Measurements from ENCODE around the gene PIK3C2G.

PIK3C2G gene

GRCh38 chr12:18296201-18296908 lies 35.0 kb downstream of the PIK3C2G start:
- no peaks in the 10 kb centered on the region for H3K9me3 ChIP-seq (ENCODE audit: control insufficient read depth, low read length)
- H3K4me1 ChIP-seq (ENCODE audit: control insufficient read depth, insufficient read depth, low read length): no peaks in the 10 kb centered on the region
- WGBS, 2 experiments: 78 to 100% methylated on average over 3 to 5 of the region's 6 CpGs
- H3K27me3 ChIP-seq (ENCODE audit: control insufficient read depth, insufficient read depth, low read length, poor library complexity, severe bottlenecking): no peaks in the 10 kb centered on the region
- H3K27ac ChIP-seq (ENCODE audit: insufficient read depth, low read depth, low read length, poor library complexity, severe bottlenecking): no peak overlapping the region
- H3K4me3 ChIP-seq (ENCODE audit: insufficient read depth, low read depth, low read length): no peak overlapping the region
- no peaks in the 10 kb centered on the region for H3K36me3 ChIP-seq (ENCODE audit: control insufficient read depth, insufficient read depth, low read length)

- Histone ChIP-seq H3K27me3 (ENCODE audit: control insufficient read depth, insufficient read depth, low read length, poor library complexity, severe bottlenecking) (no peaks in the 10 kb centered on the region), H3K4me3 (ENCODE audit: insufficient read depth, low read depth, low read length) (no peak overlapping the region), H3K4me1 (ENCODE audit: control insufficient read depth, insufficient read depth, low read length) (no peaks in the 10 kb centered on the region), H3K27ac (ENCODE audit: insufficient read depth, low read depth, low read length, poor library complexity, severe bottlenecking) (no peak overlapping the region), H3K9me3 (ENCODE audit: control insufficient read depth, low read length) (no peaks in the 10 kb centered on the region), H3K36me3 (ENCODE audit: control insufficient read depth, insufficient read depth, low read length) (no peaks in the 10 kb centered on the region)
- 88 to 96% methylated on average over 2 of the region's 3 CpGs for WGBS, 2 experiments
Observed at GRCh38 chr12:18296909-18297280, 35.6 kb downstream of the PIK3C2G start.

GRCh38 chr12:18297902-18298301 lies 36.6 kb downstream of the PIK3C2G start:
- no CpG with 5 or more reads among the region's 1 CpG for WGBS, 2 experiments
- Histone ChIP-seq H3K36me3 (ENCODE audit: control insufficient read depth, insufficient read depth, low read length) (no peaks in the 10 kb centered on the region), H3K4me1 (ENCODE audit: control insufficient read depth, insufficient read depth, low read length) (no peaks in the 10 kb centered on the region), H3K27ac (ENCODE audit: insufficient read depth, low read depth, low read length, poor library complexity, severe bottlenecking) (no peak overlapping the region), H3K27me3 (ENCODE audit: control insufficient read depth, insufficient read depth, low read length, poor library complexity, severe bottlenecking) (no peaks in the 10 kb centered on the region), H3K4me3 (ENCODE audit: insufficient read depth, low read depth, low read length) (no peak overlapping the region), H3K9me3 (ENCODE audit: control insufficient read depth, low read length) (no peaks in the 10 kb centered on the region)

GRCh38 chr12:18302809-18303430 lies 41.6 kb downstream of the PIK3C2G start:
- Histone ChIP-seq H3K4me3 (ENCODE audit: insufficient read depth, low read depth, low read length) (no peak overlapping the region), H3K27ac (ENCODE audit: insufficient read depth, low read depth, low read length, poor library complexity, severe bottlenecking) (no peak overlapping the region), H3K9me3 (ENCODE audit: control insufficient read depth, low read length) (no peaks in the 10 kb centered on the region), H3K4me1 (ENCODE audit: control insufficient read depth, insufficient read depth, low read length) (no peaks in the 10 kb centered on the region), H3K36me3 (ENCODE audit: control insufficient read depth, insufficient read depth, low read length) (no peaks in the 10 kb centered on the region), H3K27me3 (ENCODE audit: control insufficient read depth, insufficient read depth, low read length, poor library complexity, severe bottlenecking) (no peaks in the 10 kb centered on the region)
- WGBS, 2 experiments: 93 to 95% methylated on average over 5 of the region's 5 CpGs

DNA sequence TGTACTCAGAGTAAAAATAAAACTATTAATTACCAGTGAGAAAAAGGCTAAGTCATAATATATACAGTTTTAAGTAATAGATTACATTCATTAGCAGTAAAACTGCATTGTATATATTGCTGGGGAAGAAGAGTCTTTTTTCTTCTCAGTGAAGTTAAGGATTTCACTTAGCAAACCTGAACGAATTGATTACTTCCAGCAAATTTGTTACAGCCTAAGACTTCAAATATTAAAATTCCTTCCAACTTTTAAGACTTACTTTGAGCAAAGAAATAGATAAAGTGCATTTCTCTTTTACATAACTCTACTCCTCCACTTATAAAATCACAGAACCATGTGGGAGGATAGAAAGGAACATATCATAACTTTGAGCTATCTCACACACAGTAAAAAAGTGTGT lies 43.3 kb downstream of the PIK3C2G start:
- no peak overlapping the region for H3K27ac ChIP-seq (ENCODE audit: insufficient read depth, low read depth, low read length, poor library complexity, severe bottlenecking)
- no peaks in the 10 kb centered on the region for H3K27me3 ChIP-seq (ENCODE audit: control insufficient read depth, insufficient read depth, low read length, poor library complexity, severe bottlenecking)
- H3K4me3 ChIP-seq (ENCODE audit: insufficient read depth, low read depth, low read length): no peak overlapping the region
- 40 to 91% methylated on average over 1 of the region's 1 CpG for WGBS, 2 experiments
- H3K36me3 ChIP-seq (ENCODE audit: control insufficient read depth, insufficient read depth, low read length): no peaks in the 10 kb centered on the region
- no peaks in the 10 kb centered on the region for H3K9me3 ChIP-seq (ENCODE audit: control insufficient read depth, low read length)
- H3K4me1 ChIP-seq (ENCODE audit: control insufficient read depth, insufficient read depth, low read length): no peaks in the 10 kb centered on the region

GRCh38 chr12:18306311-18306710 lies 45.0 kb downstream of the PIK3C2G start:
- no peaks in the 10 kb centered on the region for H3K27me3 ChIP-seq (ENCODE audit: control insufficient read depth, insufficient read depth, low read length, poor library complexity, severe bottlenecking)
- no peaks in the 10 kb centered on the region for H3K9me3 ChIP-seq (ENCODE audit: control insufficient read depth, low read length)
- no peaks in the 10 kb centered on the region for H3K4me1 ChIP-seq (ENCODE audit: control insufficient read depth, insufficient read depth, low read length)
- 70 to 95% methylated on average over 1 of the region's 1 CpG for WGBS, 2 experiments
- no peak overlapping the region for H3K27ac ChIP-seq (ENCODE audit: insufficient read depth, low read depth, low read length, poor library complexity, severe bottlenecking)
- no peak overlapping the region for H3K4me3 ChIP-seq (ENCODE audit: insufficient read depth, low read depth, low read length)
- no peaks in the 10 kb centered on the region for H3K36me3 ChIP-seq (ENCODE audit: control insufficient read depth, insufficient read depth, low read length)

- no peaks in the 10 kb centered on the region for H3K9me3 ChIP-seq (ENCODE audit: control insufficient read depth, low read length)
- H3K27ac ChIP-seq (ENCODE audit: insufficient read depth, low read depth, low read length, poor library complexity, severe bottlenecking): no peak overlapping the region
- WGBS, 2 experiments: 84 to 87% methylated on average over 2 of the region's 2 CpGs
- no peaks in the 10 kb centered on the region for H3K27me3 ChIP-seq (ENCODE audit: control insufficient read depth, insufficient read depth, low read length, poor library complexity, severe bottlenecking)
- no peaks in the 10 kb centered on the region for H3K4me1 ChIP-seq (ENCODE audit: control insufficient read depth, insufficient read depth, low read length)
- H3K36me3 ChIP-seq (ENCODE audit: control insufficient read depth, insufficient read depth, low read length): no peaks in the 10 kb centered on the region
- no peak overlapping the region for H3K4me3 ChIP-seq (ENCODE audit: insufficient read depth, low read depth, low read length)
Observed at GRCh38 chr12:18313306-18313705, 52.0 kb downstream of the PIK3C2G start.

GRCh38 chr12:18320036-18320617 lies 58.8 kb downstream of the PIK3C2G start:
- Histone ChIP-seq H3K27ac (ENCODE audit: insufficient read depth, low read depth, low read length, poor library complexity, severe bottlenecking) (no peak overlapping the region), H3K27me3 (ENCODE audit: control insufficient read depth, insufficient read depth, low read length, poor library complexity, severe bottlenecking) (no peaks in the 10 kb centered on the region), H3K36me3 (ENCODE audit: control insufficient read depth, insufficient read depth, low read length) (no peaks in the 10 kb centered on the region), H3K4me1 (ENCODE audit: control insufficient read depth, insufficient read depth, low read length) (no peaks in the 10 kb centered on the region), H3K9me3 (ENCODE audit: control insufficient read depth, low read length) (no peaks in the 10 kb centered on the region), H3K4me3 (ENCODE audit: insufficient read depth, low read depth, low read length) (no peak overlapping the region)
- WGBS, 2 experiments: 60 to 65% methylated on average over 5 to 6 of the region's 6 CpGs

- Histone ChIP-seq H3K9me3 (ENCODE audit: control insufficient read depth, low read length) (no peaks in the 10 kb centered on the region), H3K36me3 (ENCODE audit: control insufficient read depth, insufficient read depth, low read length) (no peaks in the 10 kb centered on the region), H3K27ac (ENCODE audit: insufficient read depth, low read depth, low read length, poor library complexity, severe bottlenecking) (no peak overlapping the region), H3K4me1 (ENCODE audit: control insufficient read depth, insufficient read depth, low read length) (no peaks in the 10 kb centered on the region), H3K4me3 (ENCODE audit: insufficient read depth, low read depth, low read length) (no peak overlapping the region), H3K27me3 (ENCODE audit: control insufficient read depth, insufficient read depth, low read length, poor library complexity, severe bottlenecking) (no peaks in the 10 kb centered on the region)
- WGBS, 2 experiments: 80 to 89% methylated on average over 1 of the region's 2 CpGs
Observed at GRCh38 chr12:18320976-18321375, 59.7 kb downstream of the PIK3C2G start.

- no peak overlapping the region for H3K27ac ChIP-seq (ENCODE audit: insufficient read depth, low read depth, low read length, poor library complexity, severe bottlenecking)
- no peaks in the 10 kb centered on the region for H3K27me3 ChIP-seq (ENCODE audit: control insufficient read depth, insufficient read depth, low read length, poor library complexity, severe bottlenecking)
- no peaks in the 10 kb centered on the region for H3K9me3 ChIP-seq (ENCODE audit: control insufficient read depth, low read length)
- no peak overlapping the region for H3K4me3 ChIP-seq (ENCODE audit: insufficient read depth, low read depth, low read length)
- H3K36me3 ChIP-seq (ENCODE audit: control insufficient read depth, insufficient read depth, low read length): no peaks in the 10 kb centered on the region
- H3K4me1 ChIP-seq (ENCODE audit: control insufficient read depth, insufficient read depth, low read length): no peaks in the 10 kb centered on the region
Observed at GRCh38 chr12:18323159-18323558, 61.8 kb downstream of the PIK3C2G start.
